Measurements from ENCODE around the gene SUMF1.

Gene SUMF1

GRCh38 chr3:4387210-4388204 is 79.6 kb downstream of the SUMF1 start:
- no peak for DNase-seq (ENCODE audit: low read depth in 2 of 2)

GRCh38 chr3:4385201-4385600 is 81.9 kb downstream of the SUMF1 start:
- DNase-seq (ENCODE audit: low read depth in 2 of 2): no peak

- no peak for DNase-seq (ENCODE audit: low read depth in 2 of 2)
Observed at GRCh38 chr3:4380013-4380412, 87.1 kb downstream of the SUMF1 start.

GRCh38 chr3:4376499-4376898 is 90.6 kb downstream of the SUMF1 start:
- DNase-seq (ENCODE audit: low read depth in 2 of 2): no peak

DNA sequence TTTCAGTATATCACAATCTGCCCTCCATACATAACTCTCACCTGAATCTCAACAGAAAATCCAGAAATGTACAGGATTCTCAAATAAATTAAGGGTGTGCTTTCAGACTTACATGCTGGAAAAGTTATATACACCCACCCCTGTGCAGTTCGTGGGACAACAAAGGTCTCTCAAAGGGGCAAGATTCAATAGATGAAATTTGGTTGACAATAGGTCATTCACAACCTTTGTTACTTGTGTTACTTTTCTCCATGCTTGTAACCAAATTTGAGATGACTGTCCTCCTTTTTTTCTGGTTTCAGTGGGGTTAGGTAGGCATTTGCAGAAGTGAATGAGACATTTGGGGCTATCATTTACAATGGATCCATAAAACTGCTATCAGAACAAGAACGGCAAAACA is 91.2 kb downstream of the SUMF1 start:
- no peak for DNase-seq (ENCODE audit: low read depth in 2 of 2)

DNA sequence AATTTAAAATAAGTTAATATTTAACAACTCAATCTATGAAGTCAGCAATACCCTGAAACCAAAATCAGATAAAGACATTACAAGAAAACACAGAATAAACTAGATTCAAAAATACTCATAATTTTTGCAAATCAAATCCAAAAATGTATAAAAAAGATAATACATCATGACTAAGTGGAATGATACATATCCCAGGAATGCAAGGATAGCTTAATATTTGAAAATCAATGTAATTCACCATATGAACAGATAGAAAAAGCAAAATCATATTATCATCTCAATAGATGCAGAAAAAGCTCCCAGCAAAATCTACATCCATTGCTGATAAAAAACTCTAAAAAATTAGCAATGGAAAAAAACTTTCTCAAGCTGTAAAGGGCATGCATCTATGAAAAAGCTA is 93.4 kb downstream of the SUMF1 start:
- DNase-seq (ENCODE audit: low read depth in 2 of 2): no peak

GRCh38 chr3:4362523-4362922 is 104.5 kb downstream of the SUMF1 start:
- DNase-seq (ENCODE audit: low read depth in 2 of 2): no peak

DNA sequence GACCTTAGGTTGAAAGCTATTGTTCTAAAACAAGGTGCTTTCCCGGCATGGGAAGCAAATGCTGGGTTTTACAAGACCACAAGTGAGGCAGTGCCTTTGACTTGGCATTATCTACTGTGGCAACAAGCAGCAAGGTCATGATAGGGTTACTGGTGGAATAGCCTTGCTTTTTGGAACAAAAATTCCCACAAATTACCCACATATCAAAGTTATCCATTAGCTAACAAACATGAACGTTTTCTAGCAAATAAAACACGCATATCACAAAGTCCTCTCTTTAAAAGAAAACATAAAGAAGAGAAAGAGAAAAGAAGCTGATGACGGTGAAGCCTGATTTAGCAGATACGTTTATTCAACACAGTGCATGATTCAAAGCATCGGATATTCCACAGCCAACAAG is 106.3 kb downstream of the SUMF1 start:
- no peak for DNase-seq (ENCODE audit: low read depth in 2 of 2)

DNA sequence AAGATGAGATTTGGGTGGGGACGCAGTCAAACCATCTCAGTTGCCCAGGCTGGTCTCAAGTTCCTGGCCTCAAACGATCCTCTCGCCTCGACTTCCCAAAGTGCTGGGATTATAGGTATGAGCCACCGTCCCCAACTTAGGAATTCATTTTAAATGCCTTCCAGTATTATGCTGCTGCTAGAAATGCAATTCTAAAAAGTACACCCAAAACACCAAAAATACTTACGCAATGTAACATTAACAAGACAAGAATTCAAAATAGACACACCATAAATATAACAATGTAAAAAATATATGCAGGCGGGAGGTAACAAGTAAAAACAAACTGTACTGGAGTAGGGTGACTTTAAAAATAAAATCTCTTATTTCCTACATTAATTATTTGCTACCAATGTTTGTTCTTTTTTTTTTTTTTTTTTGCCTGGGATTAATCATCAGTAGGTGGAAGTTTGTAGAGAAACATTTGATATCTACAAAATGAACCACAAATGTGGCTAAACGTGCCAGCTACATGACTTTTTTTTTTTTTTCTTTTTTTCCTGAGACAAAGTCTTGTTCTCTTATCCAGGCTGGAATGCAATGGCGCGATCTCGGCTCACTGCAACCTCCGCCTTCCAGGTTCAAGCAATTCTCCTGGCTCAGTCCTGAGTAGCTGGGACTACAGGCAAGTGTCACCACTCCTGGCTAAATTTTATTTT is 107.1 kb downstream of the SUMF1 start:
- no peak for DNase-seq (ENCODE audit: low read depth in 2 of 2)

DNA sequence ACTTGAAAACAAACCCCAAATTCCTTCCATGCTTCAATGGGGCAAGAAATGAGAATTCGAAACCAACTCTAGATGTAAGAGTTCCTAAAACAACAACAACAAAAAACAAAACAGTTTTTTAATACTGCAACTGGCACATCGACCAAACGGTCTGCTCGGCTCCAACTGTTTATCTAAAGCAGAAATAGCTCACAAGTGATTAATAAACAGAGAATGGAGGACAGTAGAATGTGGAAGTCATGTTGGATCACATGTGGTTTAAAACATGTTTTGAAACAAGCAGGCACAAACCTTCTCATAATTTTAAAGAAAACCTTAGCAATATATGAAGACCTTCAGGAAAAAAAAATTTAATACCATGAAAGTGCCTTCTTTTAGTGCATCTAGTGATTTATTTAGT is 108.8 kb downstream of the SUMF1 start:
- DNase-seq (ENCODE audit: low read depth in 2 of 2): no peak

- DNase-seq (ENCODE audit: low read depth in 2 of 2): no peak
Observed at GRCh38 chr3:4356546-4357410, 110.3 kb downstream of the SUMF1 start.

DNA sequence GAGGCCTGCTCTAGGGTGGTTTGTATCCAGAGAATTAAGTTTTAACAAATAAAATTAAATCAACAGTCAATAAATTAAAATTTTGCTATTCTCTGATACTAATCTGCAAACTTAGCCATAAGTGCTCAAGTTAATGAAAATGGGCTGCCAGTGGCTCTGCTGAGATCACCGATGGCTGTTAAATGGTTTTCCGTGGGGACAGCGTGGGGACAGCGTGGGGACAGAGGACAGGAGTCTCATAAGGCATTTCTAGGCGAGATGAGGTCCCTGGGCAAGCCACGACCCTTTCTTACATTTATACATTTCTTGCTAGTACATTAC is 110.9 kb downstream of the SUMF1 start:
- no peak for DNase-seq (ENCODE audit: low read depth in 2 of 2)

- no peak for DNase-seq (ENCODE audit: low read depth in 2 of 2)
Observed at GRCh38 chr3:4355401-4356219, 111.5 kb downstream of the SUMF1 start.

- DNase-seq (ENCODE audit: low read depth in 2 of 2): no peak
Observed at GRCh38 chr3:4351872-4352271, 115.2 kb downstream of the SUMF1 start.

GRCh38 chr3:4351164-4351855 is 115.8 kb downstream of the SUMF1 start:
- DNase-seq (ENCODE audit: low read depth in 2 of 2): peak; percentile 7 to 30

DNA sequence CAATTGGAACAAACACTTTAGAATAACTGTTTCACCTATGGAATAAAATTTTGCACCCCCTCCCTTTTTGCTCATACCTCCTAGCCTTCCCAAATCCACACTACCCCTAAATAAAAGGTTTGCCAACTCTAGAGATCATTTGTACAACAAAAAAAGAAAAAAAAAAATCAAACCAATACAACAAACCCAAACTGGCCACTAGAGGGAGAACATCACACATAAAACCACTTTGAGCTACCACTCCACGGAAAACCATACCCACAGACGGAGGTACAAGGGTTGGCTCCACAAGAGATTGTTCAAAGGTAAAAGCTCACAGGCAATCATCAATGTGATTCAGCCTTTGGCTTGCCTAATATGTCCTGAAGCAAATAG is 116.3 kb downstream of the SUMF1 start:
- peak; percentile 24 to 31 for DNase-seq (ENCODE audit: low read depth in 2 of 2)

DNA sequence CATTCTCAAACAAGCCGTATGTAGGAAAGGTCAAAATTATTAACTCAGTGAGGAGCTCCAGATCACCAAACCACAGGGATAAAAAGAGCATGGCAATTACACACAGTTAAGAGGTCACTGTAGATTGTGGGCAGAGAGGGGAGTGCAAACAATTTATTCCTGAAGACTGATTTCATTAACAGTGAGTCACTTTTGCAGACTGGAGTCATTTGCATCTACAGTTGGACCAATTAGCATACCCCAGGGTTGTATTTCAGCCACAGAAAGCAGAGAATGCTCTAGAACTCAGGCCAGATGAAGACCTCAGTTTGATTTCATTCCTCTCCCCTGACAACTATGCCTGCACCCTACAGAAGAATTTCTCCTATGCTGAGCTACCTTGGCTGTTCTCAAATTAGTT is 123.8 kb downstream of the SUMF1 start:
- DNase-seq (ENCODE audit: low read depth in 2 of 2): no peak

DNA sequence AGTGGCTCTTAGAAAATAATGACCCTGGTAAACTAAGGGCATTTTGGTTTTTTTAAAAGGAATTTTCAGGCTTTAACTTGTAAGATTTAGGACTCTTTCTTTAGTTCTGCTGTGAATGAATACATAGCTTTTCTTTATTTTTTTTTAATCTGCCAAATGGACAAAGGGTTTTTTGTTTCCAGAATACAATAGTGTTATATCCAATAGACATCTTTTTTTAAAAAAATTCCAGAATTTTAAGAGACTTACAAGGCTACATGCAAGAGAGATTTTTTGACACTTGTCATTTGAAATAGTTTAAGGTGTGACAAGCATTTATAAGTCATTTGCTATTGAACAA is 125.8 kb downstream of the SUMF1 start:
- no peak for DNase-seq (ENCODE audit: low read depth in 2 of 2)

DNA sequence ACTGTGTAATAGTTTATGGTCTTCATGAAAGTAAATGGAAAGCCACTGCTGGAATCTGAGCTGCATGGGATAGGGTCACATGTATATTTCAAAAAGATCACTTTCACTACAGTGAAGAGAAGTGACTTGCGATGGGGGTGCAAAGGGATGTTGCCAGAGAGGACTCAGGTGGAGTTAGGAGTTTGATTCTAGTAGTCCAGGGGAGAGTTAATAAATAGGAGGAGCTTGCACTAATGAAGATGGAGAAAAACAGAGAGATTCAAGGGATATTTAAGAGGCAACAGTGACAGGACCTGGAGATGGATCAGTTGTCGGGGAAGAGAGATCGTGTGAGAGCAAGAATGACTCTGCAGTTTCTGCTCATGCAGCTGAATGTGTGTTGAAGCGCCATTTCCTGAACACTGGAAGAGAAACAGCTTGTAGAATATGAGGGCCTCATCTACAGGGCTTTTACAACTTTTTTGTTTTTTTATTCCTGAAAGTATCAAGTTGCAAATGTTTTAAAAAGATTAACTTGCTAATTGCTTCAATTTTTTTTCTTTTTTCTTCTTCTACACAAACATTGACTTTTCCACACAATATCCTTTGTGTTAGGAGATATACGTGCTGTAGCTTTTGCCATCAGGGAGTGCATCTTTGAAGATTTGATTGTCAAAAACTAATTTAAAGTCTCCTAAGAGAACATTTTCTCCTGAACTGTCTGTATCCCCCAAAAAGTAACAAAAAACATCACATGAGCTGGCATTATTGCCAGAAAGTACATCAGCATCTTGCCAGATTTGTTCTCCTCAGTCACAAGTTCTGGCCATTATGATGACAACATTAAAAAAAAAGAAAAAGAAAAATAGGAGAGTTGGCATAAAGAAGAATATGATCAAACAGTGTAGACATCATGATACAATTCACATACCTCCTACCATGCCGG is 126.4 kb downstream of the SUMF1 start:
- DNase-seq (ENCODE audit: low read depth in 2 of 2): no peak

DNA sequence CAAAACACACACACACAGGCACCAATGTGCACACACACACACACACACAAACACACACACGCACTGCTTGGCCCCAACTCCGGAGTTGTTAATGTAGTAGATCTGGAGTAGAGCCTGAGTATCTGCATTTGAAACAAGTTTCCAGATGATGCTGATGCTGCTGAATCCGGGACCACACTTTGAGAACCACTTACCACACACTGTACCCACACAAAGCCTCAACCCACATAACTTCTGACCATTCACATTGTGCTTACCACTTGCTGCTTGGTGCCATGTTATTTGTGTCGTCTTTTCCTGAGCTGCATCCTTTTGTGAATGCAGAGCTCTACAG is 127.0 kb downstream of the SUMF1 start:
- DNase-seq (ENCODE audit: low read depth in 2 of 2): no peak

Data from stimulated activated CD4-positive, alpha-beta T cell treated with anti-CD3 and anti-CD28 coated beads, Interleukin-15, amount 100 ng/mL, for 48 hours (primary cell).